HUES64 (cell line): ENCODE data around the gene UBL3.

Experiments used
- H3K27ac ChIP-seq: 2 replicates; pipeline ENCODE4 v1.7.0; 2013; ENCODE audit warnings: low read depth, low read length, inconsistent platforms
- H3K27me3 ChIP-seq: 2 replicates; pipeline ENCODE4 v1.6.1; 2013; ENCODE audit warnings: mild to moderate bottlenecking, low read length; ENCODE audit not compliant: insufficient read depth
- H3K36me3 ChIP-seq: 2 replicates; pipeline ENCODE4 v1.6.1; 2013; ENCODE audit warnings: mild to moderate bottlenecking, low read length; ENCODE audit not compliant: insufficient read depth
- H3K4me1 ChIP-seq: 2 replicates; pipeline ENCODE4 v1.6.1; 2013; ENCODE audit warnings: mild to moderate bottlenecking, low read length, moderate library complexity; ENCODE audit not compliant: insufficient read depth
- H3K4me3 ChIP-seq: 2 replicates; pipeline ENCODE4 v1.5.1; 2013; ENCODE audit warnings: mild to moderate bottlenecking, low read length, moderate library complexity
- H3K9ac ChIP-seq: 2 replicates; pipeline ENCODE4 v1.6.1; 2013; ENCODE audit warnings: mild to moderate bottlenecking, low read depth, low read length
- H3K9me3 ChIP-seq: 2 replicates; pipeline ENCODE4 v1.6.1; 2013; ENCODE audit warnings: low read depth, low read length; ENCODE audit not compliant: insufficient read depth
- WGBS: fragments of 150-250, 120-280 bp; methylation state at CpG from one replicate; pipeline ENCODE4 v1.1.7; 2013; ENCODE audit warnings: missing lambda C conversion rate; 5-methylcytosine and 5-hydroxymethylcytosine counted together

Gene UBL3

GRCh38 chr13:29883941-29884518, 33.6 kb upstream of the UBL3 start:
- Histone ChIP-seq H3K27ac (peak overlapping the region; percentile 50), H3K27me3 (no peaks in the 10 kb centered on the region), H3K4me1 (peaks cover 45% of the 10 kb centered on the region), H3K9me3 (no peaks in the 10 kb centered on the region), H3K4me3 (no peak overlapping the region), H3K9ac (no peak overlapping the region), H3K36me3 (no peaks in the 10 kb centered on the region)
- WGBS, result 83% methylated on average over 4 of the region's 6 CpGs

GRCh38 chr13:29882076-29882475, 31.7 kb upstream of the UBL3 start:
- WGBS, result 0% methylated on average over 1 of the region's 1 CpG
- no peaks in the 10 kb centered on the region for H3K36me3 ChIP-seq
- H3K9ac ChIP-seq, result no peak overlapping the region
- H3K4me1 ChIP-seq, result peaks cover 47% of the 10 kb centered on the region
- no peak overlapping the region for H3K4me3 ChIP-seq
- H3K9me3 ChIP-seq, result no peaks in the 10 kb centered on the region
- no peaks in the 10 kb centered on the region for H3K27me3 ChIP-seq
- H3K27ac ChIP-seq, result no peak overlapping the region

- Histone ChIP-seq H3K27ac (no peak overlapping the region), H3K27me3 (no peaks in the 10 kb centered on the region), H3K36me3 (no peaks in the 10 kb centered on the region), H3K9me3 (no peaks in the 10 kb centered on the region), H3K4me1 (peaks cover 40% of the 10 kb centered on the region), H3K4me3 (no peak overlapping the region), H3K9ac (no peak overlapping the region)
- 67% methylated on average over 2 of the region's 2 CpGs for WGBS
Observed at GRCh38 chr13:29878101-29878500, 27.7 kb upstream of the UBL3 start.

- 82% methylated on average over 6 of the region's 6 CpGs for WGBS
- Histone ChIP-seq H3K27ac (no peak overlapping the region), H3K9ac (no peak overlapping the region), H3K4me3 (no peak overlapping the region), H3K27me3 (no peaks in the 10 kb centered on the region), H3K4me1 (peaks cover 40% of the 10 kb centered on the region), H3K9me3 (no peaks in the 10 kb centered on the region), H3K36me3 (no peaks in the 10 kb centered on the region)
Observed at GRCh38 chr13:29877456-29878078, 27.1 kb upstream of the UBL3 start.

GRCh38 chr13:29875646-29876045, 25.2 kb upstream of the UBL3 start:
- no peak overlapping the region for H3K4me3 ChIP-seq
- WGBS, result 87% methylated on average over 3 of the region's 3 CpGs
- no peaks in the 10 kb centered on the region for H3K36me3 ChIP-seq
- no peak overlapping the region; the same call in 1 of the 2 replicates for H3K27ac ChIP-seq
- H3K4me1 ChIP-seq, result peaks cover 32% of the 10 kb centered on the region
- no peaks in the 10 kb centered on the region for H3K9me3 ChIP-seq
- H3K9ac ChIP-seq, result no peak overlapping the region
- no peaks in the 10 kb centered on the region for H3K27me3 ChIP-seq

GRCh38 chr13:29868581-29868980, 18.2 kb upstream of the UBL3 start:
- 97% methylated on average over 7 of the region's 7 CpGs for WGBS
- no peaks in the 10 kb centered on the region for H3K27me3 ChIP-seq
- H3K4me3 ChIP-seq, result no peak overlapping the region
- H3K27ac ChIP-seq, result no peak overlapping the region
- no peaks in the 10 kb centered on the region for H3K9me3 ChIP-seq
- no peak overlapping the region for H3K9ac ChIP-seq
- H3K4me1 ChIP-seq, result no peaks in the 10 kb centered on the region
- H3K36me3 ChIP-seq, result no peaks in the 10 kb centered on the region

- Histone ChIP-seq H3K9ac (no peak overlapping the region), H3K27ac (no peak overlapping the region), H3K4me1 (no peaks in the 10 kb centered on the region), H3K36me3 (no peaks in the 10 kb centered on the region), H3K27me3 (no peaks in the 10 kb centered on the region), H3K4me3 (no peak overlapping the region), H3K9me3 (no peaks in the 10 kb centered on the region)
- WGBS, result 84% methylated on average over 5 of the region's 6 CpGs
Observed at GRCh38 chr13:29865934-29866333, 15.5 kb upstream of the UBL3 start.

GRCh38 chr13:29861694-29862110, 11.3 kb upstream of the UBL3 start:
- no peaks in the 10 kb centered on the region for H3K9me3 ChIP-seq
- WGBS, result 90% methylated on average over 8 of the region's 8 CpGs
- no peaks in the 10 kb centered on the region for H3K27me3 ChIP-seq
- no peaks in the 10 kb centered on the region for H3K4me1 ChIP-seq
- H3K36me3 ChIP-seq, result no peaks in the 10 kb centered on the region
- H3K9ac ChIP-seq, result no peak overlapping the region
- no peak overlapping the region for H3K4me3 ChIP-seq
- H3K27ac ChIP-seq, result no peak overlapping the region

GRCh38 chr13:29859971-29860370, 9.6 kb upstream of the UBL3 start:
- Histone ChIP-seq H3K4me1 (no peaks in the 10 kb centered on the region), H3K9me3 (no peaks in the 10 kb centered on the region), H3K9ac (no peak overlapping the region), H3K27ac (no peak overlapping the region), H3K27me3 (no peaks in the 10 kb centered on the region), H3K36me3 (no peaks in the 10 kb centered on the region), H3K4me3 (no peak overlapping the region)
- 95% methylated on average over 4 of the region's 4 CpGs for WGBS

- no peaks in the 10 kb centered on the region for H3K36me3 ChIP-seq
- no peak overlapping the region for H3K9ac ChIP-seq
- no peak overlapping the region for H3K4me3 ChIP-seq
- H3K9me3 ChIP-seq, result no peaks in the 10 kb centered on the region
- H3K27me3 ChIP-seq, result no peaks in the 10 kb centered on the region
- no peaks in the 10 kb centered on the region for H3K4me1 ChIP-seq
- 91% methylated on average over 4 of the region's 4 CpGs for WGBS
- no peak overlapping the region for H3K27ac ChIP-seq
Observed at GRCh38 chr13:29858667-29859066, 8.2 kb upstream of the UBL3 start.

- WGBS, result 83% methylated on average over 1 of the region's 1 CpG
Observed at GRCh38 chr13:29858231-29858630, 7.8 kb upstream of the UBL3 start.

GRCh38 chr13:29857085-29857484, 6.7 kb upstream of the UBL3 start:
- Histone ChIP-seq H3K4me1 (no peaks in the 10 kb centered on the region), H3K9ac (no peak overlapping the region), H3K27me3 (no peaks in the 10 kb centered on the region), H3K4me3 (no peak overlapping the region), H3K27ac (no peak overlapping the region), H3K9me3 (no peaks in the 10 kb centered on the region), H3K36me3 (no peaks in the 10 kb centered on the region)
- WGBS, result 98% methylated on average over 2 of the region's 2 CpGs

More at GRCh38 chr13:29858231-29858630, 7.8 kb upstream of the UBL3 start:
- no peak overlapping the region for H3K27ac ChIP-seq
- no peak overlapping the region for H3K9ac ChIP-seq
- H3K9me3 ChIP-seq, result no peaks in the 10 kb centered on the region
- H3K27me3 ChIP-seq, result no peaks in the 10 kb centered on the region
- no peaks in the 10 kb centered on the region for H3K36me3 ChIP-seq
- no peak overlapping the region for H3K4me3 ChIP-seq
- no peaks in the 10 kb centered on the region for H3K4me1 ChIP-seq
